ENCODE results near the gene ZNG1E.
"Not testable (repeated sequence)": the region's sequence is repeated elsewhere in the genome, so short reads cannot be mapped to it uniquely, and the experiment has no call there.

DNA sequence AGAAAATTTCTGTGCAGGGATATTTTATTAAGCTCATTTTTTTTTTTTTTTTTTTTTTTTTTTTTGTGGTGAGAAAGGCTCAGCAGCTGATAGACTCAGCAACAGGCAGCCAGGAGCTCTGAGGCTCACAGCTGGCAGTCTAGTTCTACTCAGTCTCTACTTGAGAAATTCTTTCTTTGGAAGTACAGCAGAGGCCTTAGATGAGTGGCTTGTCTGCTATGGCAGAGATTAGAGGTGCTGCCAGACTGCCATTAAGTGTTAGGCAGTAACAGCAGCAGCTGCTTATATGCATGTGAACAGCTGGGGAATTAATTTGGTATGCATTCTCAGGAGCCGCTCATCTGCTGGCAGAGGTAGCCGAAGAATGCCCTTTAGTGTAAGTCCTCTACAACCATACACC is 27.8 kb downstream of the ZNG1E start:
- TF ChIP-seq, protein P1, sequence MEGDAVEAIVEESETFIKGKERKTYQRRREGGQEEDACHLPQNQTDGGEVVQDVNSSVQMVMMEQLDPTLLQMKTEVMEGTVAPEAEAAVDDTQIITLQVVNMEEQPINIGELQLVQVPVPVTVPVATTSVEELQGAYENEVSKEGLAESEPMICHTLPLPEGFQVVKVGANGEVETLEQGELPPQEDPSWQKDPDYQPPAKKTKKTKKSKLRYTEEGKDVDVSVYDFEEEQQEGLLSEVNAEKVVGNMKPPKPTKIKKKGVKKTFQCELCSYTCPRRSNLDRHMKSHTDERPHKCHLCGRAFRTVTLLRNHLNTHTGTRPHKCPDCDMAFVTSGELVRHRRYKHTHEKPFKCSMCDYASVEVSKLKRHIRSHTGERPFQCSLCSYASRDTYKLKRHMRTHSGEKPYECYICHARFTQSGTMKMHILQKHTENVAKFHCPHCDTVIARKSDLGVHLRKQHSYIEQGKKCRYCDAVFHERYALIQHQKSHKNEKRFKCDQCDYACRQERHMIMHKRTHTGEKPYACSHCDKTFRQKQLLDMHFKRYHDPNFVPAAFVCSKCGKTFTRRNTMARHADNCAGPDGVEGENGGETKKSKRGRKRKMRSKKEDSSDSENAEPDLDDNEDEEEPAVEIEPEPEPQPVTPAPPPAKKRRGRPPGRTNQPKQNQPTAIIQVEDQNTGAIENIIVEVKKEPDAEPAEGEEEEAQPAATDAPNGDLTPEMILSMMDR (conservative IDR thresholded peaks at IDR 0.05 in 1 of 2, IDR thresholded peaks at IDR 0.05 in 1 of 2; ENCODE audit: low read depth in 1 of 2, low read length in 2 of 2), result not testable (repeated sequence)
- TF ChIP-seq EZH2 (IDR thresholded peaks at IDR 0.05; ENCODE audit: low read length, missing control alignments), result not testable (repeated sequence)

Data from fibroblast of lung (primary cell).